HG03066 (cell line): ENCODE results near the gene TRRAP.
A peak's percentile ranks its signal among the peaks of the same experiment; 100 is the strongest.
"Not testable (repeated sequence)": the region's sequence is repeated elsewhere in the genome, so short reads cannot be mapped to it uniquely, and the experiment has no call there.

Source experiments
- ATAC-seq: cut with Tn5 transposase; IDR thresholded peaks from one replicate; pipeline ENCODE4 v1.9.1; 2021; ENCODE audit warnings: low read depth; ENCODE audit not compliant: unreplicated experiment

Gene TRRAP

DNA sequence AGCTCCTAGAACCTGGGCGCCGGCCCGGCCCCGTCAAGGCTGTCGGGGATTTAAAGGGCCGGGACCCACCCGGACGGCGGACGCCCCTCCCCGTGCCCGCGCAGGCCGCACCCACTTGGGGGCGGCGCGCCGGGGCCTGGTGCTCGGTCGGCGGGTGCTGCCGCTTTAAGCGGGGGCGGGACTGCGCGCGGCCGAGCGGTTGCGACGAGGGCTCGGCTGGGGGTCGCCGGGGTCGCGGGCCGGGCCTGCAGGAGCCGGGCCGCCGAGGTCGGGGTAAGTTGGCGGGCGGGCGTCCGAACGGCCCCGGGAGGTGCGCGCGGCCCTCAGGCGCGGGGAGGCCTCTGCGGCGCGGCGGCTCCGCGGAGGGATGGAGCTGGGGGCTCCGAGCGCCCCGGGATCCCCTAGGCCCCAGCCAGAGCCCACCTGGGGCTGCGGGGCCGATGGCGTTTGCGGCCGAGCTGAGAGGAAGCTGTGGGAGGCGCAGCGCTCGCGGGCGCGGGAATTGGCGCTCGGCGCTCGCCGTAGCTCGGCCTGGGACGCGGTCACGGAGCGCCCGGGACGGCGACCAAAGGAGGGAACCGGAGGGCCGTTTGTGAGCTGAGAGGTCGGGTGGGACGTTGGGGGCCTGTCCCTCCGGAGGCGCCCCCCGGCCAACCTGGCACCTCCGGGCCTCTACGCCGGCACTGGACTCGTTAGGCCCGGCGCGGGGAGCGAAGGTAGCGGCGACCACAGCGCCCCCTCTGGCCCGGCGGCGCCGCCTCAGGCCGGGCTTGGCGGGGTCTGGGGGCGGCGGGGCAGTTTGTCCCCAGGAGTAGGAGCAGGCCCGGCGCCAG is at the start of gene TRRAP:
TRRAP (plus strand) TSS at position 168 of the 833 bp plus-strand sequence. CDS start 2,619 bp downstream, outside the sequence.
- peak; percentile 60 for ATAC-seq

DNA sequence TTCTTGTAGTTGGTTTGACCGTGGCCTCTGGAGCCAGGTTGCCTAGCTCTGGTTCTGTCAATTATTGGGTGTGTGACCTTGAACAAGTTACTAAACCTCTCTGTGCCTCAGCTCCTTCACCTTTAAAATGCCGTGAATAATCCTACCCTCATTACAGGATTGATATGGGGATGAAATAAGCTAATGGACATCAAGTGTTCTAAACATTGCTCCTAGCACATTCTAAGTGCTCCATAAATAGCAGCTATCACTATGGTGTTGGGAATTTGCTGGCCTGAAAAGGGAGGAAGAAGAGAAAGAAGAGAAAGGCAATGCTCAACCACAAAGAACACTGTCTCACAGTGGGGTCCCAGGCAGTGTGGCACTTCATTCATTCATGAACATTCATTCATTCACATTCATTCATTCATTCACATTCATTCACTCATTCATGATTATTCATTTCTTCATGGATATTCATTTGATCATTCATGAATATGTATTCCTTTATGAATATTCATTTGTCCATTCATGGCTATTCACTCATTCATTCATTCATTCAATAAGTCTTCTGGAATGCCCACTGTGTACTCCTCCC is 47.3 kb upstream of the TRRAP start:
- no peak for ATAC-seq

DNA sequence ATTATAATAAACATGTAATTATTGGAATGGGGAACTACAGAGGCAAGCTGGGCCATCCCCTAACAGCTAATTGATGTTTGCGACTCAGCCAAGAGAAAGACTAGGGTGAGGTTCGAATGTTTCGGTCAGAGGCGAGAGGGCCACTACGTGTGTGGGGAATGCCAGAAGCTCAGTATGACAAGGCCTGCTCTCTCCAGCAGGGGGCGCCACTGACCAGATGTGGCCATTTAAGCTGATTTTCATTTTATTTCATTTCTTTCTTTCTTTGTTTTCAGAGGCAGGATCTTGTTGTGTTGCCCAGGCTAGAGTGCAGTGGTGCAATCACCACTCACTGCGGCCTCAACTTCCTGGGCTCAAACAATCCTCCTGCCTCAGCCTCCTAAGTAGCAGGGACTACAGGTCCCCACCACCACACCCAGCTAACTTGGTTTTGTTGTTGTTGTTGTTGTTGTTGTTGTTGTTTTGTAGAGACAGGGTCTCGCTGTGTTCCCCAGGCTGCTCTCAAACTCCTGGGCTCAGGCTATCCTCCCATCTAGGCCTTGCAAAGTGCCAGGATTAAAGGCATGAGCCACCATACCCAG is 46.6 kb upstream of the TRRAP start:
- no peak for ATAC-seq

DNA sequence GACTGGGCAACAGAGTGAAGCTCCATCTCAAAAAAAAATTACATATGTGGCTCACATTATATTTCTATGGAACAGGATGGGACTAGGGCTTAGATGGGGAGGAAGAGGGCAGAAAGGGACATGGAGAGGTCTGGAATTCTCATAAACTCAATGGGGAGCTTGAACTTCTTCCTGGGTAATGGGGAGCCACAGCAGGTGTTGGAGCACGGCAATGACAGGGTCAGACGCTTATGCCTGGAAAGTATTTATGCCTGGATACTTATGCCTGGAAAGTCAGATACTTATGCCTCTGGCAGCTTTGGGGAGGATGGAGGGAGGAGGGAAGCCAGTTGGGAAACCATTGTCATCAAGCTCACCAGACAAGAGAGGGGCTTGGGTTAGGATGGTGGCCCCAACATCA is 45.3 kb upstream of the TRRAP start:
- ATAC-seq, result no peak

DNA sequence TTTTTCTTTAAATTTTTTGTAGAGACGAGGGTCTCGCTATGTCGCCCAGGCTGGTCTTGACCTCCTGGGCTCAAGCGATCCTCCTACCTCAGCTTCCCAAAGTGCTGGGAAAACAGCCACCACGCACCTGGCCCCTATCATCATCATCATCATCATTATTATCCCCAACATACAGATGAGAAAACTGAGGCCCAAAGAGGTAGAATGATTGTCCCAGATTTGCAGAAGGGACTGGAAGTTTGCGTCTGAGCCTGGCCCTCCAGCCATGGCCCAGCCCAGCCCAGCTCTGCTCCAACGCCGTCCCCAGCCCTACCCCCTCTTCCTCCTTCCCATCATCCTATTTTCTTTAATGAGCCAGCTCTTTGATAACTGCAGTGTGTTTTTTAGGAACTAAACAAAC is 43.4 kb upstream of the TRRAP start:
- no peak for ATAC-seq

DNA sequence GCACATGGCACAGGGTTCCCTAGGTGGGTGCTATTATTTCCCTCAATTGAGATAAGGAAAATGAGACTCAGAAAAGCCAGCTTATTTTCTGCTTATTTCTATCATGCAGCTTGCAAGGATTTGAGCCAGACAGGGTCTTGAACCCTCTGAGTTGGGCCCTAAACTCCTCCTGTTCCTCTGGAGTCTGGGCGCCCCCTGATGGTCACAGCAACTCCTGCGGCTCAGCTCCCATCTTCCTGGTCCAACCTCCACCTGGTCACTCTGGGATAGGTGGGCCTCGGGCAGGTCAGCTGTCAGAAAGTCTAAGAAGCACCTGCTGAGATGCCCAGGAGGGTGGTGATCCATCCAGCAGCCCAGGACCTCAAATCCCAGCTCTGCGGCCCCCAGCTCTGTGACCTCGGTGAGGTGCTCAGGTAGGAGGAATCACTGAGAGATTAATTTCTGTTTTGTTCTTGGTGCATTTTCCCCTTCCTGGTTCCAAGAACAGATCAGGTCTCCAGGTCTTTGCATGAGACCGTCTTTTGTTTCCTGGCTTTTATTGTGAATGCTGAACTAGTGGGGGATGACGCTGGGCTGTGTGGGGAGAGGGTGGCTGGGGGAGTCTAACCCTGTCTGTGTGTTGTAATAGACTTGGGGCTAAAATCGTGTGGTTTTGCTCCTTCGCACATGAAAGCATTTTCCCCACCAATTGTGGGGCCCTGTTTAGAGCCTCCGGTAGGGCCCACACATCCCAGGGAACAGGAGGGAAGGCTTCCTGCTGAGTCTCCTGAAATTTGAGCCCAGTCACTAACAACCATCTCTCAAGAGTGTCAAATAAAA is 41.3 kb upstream of the TRRAP start:
- no peak for ATAC-seq

DNA sequence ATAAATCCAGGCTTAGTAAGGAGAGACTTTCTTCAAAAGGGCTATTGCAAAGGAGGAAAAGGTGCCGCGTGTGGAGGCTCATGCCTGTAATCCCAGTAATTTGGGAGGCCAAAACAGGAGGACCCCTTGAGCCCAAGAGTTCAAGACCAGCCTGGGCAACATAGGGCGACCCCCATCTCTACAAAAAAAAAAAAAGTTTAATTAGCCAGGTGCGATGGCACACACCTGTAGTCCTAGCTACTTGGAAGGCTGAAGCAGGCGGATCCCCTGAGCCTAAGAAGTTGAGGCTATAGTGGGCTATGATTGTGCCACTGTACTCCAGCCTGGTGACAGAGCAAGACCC is 40.7 kb upstream of the TRRAP start:
- no peak for ATAC-seq

DNA sequence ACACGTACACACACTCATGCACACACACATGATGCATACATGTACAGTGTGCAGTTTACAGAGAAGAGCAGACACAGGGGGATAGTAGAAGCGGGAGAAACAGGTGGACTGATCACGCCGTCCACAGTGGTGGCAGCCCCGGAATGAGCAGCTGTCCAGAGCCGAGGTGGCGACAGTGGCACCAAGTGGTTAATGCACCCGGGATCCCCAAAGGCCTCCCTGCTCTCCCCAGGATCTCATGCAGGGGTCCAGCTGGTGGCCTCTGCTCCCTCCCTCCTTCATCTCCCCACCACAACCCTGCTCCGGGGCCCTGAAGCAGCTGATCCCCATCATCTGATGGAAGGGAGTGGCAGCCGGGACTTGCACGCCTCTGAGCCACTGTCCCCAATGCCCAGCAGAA is 38.2 kb upstream of the TRRAP start:
- no peak for ATAC-seq

DNA sequence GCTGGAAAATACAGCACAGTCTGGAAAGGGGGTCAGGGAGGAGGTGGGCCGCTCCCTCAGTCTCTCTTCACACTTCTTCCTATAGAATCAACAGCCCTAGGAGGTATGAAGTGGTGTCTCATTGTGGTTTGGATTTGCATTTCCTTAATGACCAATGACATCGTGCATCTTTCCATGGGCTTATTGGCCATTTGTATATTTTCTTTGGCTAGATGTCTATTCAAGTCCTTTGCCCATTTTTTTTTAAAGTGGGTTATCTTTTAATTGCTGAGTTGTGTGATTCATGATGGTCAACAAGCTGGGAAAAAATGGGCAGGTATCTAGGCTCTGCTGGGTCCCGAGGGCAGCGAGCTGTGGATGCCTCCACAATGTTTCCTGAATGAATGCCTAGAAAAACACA is 37.6 kb upstream of the TRRAP start:
- ATAC-seq, result no peak

DNA sequence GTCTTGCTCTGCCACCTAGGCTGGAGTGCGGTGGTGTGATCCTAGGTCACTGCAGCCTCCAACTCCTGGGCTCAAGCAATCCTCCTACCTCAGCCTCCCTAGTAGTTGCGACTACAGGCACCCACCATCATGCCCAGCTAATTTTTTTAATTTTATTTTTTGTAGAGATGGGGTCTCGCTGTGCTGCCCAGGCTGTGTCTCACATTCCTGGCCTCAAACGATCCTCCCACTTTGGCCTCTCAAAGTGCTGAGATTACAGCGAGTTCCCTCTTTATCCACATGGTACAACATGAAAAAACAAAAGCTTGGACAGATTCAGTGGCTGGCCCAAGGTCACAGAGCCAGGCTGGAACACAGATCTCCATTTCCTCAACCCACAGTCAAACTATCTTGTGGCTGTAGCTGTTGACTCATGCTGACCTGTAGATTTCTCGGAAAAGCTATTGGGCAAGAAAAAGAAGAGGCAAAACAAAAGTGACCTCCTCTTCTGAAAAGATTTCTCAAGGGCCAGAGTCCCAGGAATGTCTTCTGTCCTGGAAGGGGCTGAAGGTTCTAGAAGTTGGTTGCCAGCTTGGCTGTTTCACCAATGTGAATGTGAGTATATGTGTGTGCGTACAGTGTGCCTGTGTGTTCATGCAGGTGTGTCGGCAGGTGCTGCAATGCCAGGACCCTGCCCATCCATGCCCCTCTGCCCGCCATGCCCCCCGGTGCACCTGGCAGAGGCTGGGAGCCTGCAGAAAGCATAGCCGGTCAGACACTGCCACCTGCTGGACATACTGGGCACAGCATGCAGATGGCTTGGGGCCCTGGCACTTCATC is 36.9 kb upstream of the TRRAP start:
- no peak for ATAC-seq

DNA sequence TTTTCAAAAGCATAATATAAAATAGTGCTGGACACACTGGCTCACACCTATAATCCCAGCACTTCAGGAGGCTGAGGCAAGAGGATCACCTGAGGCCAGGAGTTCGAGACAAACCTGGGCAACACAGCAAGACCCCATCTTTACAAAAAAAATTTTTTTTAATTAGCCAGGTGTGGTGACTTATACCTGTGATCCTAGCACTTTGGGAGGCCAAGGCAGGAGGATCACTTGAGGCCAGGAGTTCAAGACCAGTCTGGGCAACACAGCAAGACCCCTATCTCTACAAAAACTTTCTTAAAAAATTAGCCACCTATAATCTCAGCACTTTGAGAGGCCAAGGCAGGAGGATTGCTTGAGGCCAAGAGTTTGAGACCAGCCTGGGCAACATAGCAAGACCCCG is 35.8 kb upstream of the TRRAP start:
- ATAC-seq, result not testable (repeated sequence)

DNA sequence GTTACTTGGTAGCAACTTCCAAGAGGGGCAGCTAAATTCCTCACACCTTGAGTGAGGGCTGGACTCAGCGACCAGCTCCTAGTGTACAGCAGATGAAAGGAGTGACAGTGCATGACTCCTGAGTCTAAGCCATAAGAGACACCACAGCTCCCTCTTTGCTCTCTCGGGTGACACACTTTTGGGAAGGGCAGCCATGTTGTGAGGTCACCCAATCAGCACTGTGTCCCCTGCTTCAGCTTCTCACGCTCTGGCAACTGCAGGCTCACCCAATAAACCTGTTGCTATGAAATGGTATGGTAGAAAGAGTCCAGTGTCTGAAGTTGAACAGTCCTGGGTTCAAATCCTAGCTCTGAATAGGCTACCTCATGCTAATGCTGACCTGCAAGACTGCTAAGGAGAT is 29.4 kb upstream of the TRRAP start:
- no peak for ATAC-seq

DNA sequence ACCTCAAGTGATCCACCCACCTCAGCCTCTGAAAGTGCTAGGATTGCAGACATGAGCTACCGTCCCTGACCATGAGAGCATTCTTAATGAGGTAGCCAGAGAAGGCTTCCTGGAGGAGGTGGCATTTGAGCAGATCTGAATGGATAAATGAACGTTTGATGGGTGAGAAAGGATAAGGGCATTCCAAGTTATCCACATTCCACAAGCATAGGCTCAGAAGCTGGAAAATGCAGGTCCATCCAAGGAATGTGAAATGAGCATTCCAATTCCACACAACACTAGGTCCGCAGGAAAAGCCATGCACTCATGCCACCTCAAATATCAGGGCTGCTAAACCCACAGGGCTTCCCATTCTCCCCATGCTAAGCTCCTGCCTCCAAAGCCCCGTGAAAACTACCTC is 25.5 kb upstream of the TRRAP start:
- ATAC-seq, result no peak

DNA sequence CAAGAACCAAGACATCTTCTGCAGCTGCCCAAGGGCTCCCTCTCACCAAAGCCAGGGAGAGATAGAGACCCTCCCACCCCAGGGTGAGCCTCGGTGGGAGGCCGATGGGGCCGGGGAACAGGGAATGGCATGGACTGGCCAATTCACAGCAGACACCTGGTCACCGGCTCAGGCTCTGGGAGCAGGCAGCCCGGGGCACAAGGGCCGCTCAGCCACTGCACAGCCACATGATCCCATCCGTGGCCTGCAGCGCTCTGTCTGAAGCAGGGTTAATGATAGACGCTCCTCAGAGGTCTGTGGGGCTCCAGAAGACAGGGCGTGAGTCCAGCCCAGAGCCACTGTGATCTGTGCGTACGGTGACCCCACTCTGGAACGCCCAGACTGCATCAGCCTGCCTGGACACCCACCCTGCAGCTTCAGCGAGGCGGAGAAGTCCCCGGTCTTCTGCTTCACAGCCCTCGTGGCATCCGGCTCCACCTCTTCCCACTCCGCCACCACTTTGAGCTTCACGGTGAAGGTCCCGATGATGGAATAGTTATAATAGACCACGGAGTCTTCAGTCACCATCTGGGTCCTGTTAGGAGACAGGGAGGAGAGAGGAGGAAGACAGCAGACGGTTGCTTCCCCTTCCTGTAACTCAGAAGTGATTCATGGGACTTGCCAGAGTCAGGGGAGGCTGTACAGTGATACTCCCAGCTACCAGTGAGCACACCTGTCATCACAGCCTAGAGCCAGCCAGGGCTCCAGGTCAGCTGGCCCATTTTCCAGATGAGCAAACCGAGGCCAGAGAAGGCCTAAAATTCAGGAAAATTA is 22.5 kb upstream of the TRRAP start:
- ATAC-seq, result no peak

DNA sequence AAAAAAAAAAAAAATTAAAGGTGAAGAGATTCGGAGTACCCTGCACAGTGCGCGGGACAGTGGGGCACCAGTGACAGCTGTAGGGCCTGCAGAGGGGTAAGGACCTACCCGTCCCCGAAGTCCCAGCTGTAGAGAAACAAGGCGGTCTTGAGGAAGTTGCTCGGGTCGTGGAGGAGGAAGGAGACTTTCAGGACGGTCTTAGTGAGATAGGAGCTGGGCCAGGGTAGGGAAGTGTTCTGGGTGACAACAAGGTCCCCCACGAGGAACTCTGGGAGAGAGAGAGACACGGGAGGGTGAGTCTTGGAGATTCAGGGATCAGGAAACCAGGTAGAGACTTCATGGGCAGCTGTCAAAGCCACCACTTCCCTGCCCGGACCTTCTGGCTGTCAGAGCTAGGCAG is 18.3 kb upstream of the TRRAP start:
- ATAC-seq, result no peak

DNA sequence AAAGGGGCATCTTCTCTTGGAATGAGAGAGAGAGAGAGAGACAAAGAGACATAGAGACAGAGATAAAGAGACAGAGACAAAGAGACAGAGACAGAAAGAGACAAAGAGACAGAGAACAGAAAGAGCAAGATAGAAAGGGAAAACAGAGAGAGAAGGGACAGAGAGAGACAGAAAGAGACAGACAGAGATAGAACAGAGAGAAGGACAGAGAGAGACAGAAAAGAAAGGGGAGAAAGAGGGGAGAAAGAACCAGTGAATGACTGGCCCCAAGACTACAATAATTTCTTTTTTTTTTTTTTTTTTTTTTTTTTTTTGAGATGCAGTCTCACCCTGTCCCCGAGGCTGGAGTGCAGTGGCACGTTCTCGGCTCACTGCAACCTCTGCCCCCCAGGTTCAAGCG is 16.1 kb upstream of the TRRAP start:
- no peak for ATAC-seq

DNA sequence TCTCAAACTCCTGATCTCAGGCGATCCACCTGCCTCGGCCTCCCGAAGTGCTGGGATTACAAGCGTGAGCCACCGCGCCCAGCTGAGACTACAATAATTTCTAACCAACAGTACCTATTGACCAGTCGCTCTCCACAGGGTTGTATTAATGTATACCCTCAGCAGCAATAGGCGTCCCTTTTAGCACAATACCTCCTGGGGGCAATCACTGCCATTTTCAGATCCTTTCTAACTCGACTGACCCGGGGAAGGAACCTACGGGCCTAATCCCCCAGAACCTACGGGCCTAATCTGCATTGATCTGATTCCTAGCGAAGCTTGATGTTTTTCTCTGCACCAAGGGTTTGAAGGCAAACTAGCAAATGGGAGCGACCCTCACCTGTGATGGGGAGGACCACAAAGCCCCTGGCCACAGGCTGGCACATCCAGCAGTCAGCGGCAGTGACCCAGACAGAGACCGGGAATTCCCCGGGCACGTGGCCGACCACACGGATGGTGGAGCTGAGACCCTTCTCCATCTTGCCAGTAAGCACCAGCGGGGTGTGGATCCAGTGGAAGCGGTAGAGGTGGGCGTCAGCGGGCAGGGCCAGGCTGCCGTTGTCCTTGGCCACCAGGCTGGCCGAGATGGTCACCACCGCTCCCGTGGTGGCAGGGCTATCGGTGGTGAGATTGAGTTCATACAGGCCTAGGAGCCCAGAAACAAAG is 15.5 kb upstream of the TRRAP start:
- no peak for ATAC-seq

DNA sequence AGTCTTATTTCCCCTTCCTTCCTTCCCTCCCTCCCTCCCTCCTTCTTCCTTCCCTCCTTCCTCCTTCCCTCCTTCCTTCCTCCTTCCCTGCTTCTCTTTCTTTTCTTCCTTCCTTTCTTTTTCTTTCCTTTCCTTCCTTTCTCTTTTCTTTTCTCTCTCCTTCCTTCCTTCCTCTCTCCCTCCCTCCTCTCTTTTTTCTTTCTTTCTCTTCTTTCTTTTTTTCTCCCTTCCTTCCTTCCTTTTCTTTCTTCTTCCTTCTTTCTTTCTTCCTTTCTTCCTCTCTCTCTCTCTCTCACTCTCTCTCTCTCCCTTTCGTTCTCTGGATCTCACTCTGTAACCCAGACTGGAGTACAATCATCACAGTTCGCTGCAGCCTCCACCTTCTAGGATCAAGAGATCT is 14.7 kb upstream of the TRRAP start:
- ATAC-seq, result no peak
